ENCODE measurements around the gene CACNA1D. TPM values are rescaled to one million over a fixed set of nuclear protein-coding genes. Genes with fewer than 3 reads are reported as not detected.
A peak's percentile ranks its signal among the peaks of the same experiment; 100 is the strongest.
"Not testable (repeated sequence)": the region's sequence is repeated elsewhere in the genome, so short reads cannot be mapped to it uniquely, and the experiment has no call there.

Gene CACNA1D
- total RNA-seq, result 1.9 and 2.0 TPM in 2 replicates

DNA sequence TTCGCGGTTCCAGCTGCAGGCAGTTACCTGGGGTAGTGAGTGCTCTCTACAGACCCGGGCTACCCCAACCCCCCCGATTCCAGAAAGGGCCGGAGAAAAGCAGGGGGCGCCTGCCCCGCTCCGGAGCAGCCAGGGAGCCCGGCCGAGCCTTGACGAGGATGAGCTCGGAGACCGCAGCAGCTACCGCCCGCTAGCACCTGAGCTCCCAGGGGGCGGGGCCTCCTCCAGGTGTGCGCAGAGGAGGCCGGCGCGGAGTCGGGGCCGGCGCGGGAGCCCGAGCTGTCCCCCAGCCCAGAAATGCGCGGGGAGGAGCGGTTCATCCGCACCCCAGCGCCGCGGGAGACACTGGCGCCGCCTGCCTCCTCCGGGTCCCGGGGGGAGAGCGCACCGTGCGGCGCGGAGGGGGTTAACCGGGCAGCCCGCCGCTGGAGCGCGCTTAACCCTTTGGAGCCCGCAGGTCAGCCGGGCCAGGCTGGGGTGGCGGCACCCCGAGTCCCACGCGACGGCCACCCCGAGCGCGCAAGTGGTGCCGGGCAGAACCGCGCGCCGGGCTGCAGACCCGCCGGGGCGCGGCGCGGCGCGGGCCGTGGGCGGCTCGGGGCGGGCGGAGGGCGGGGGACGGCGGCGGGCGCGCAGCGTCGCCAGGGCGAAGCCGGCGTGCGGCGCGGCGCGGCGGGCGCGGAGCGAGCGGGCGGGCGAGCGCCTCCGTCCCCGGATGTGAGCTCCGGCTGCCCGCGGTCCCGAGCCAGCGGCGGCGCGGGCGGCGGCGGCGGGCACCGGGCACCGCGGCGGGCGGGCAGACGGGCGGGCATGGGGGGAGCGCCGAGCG is at the start of gene CACNA1D:
Gene CACNA1D, plus strand, starts transcription at position 649 of the 829 bp plus-strand sequence. CDS start 556 bp downstream, outside the sequence.
- POLR2A ChIA-PET, result interaction anchor here (0.7 to 1.5 kb wide), 2 partner anchors 9 to 68 kb away, joined by 3 to 5 read pairs; no protein-coding TSS in a partner anchor
- ATAC-seq (ENCODE audit: low read depth), result peak; percentile 65

GRCh38 chr3:53457068-53457467 is 37.3 kb upstream of the CACNA1D start:
- peaks cover 13% of the 10 kb centered on the region for H3K27me3 Mint-ChIP-seq
- POLR2A ChIA-PET, result no interaction called here
- no peaks in the 10 kb centered on the region for H3K4me1 Mint-ChIP-seq
- CTCF ChIA-PET, result no interaction called here
- intact Hi-C loops (cut with micrococcal nuclease), result no loop called here
- no peaks in the 10 kb centered on the region for H3K9me3 Mint-ChIP-seq
- no peak for TF ChIP-seq CTCF (IDR thresholded peaks at IDR 0.05)
- H3K27ac Mint-ChIP-seq, result no peak overlapping the region
- no peak overlapping the region for H3K4me3 Mint-ChIP-seq
- DNase-seq (no peak), ATAC-seq (ENCODE audit: low read depth) (no peak)
- no peaks in the 10 kb centered on the region for H3K36me3 Mint-ChIP-seq (ENCODE audit: low read depth)

More for the DNA sequence above, at the start of gene CACNA1D:
- TF ChIP-seq CTCF (IDR thresholded peaks at IDR 0.05), result no peak
- H3K9me3 Mint-ChIP-seq, result no peaks in the 10 kb centered on the region
- H3K36me3 Mint-ChIP-seq (ENCODE audit: low read depth), result no peaks in the 10 kb centered on the region
- intact Hi-C loops (cut with micrococcal nuclease), result no loop called here
- DNase-seq, result no peak
- H3K27ac Mint-ChIP-seq, result no peak within 1 kb of the TSS
- H3K27me3 Mint-ChIP-seq, result peaks cover 54% of the 10 kb centered on the region
- CTCF ChIA-PET, result no interaction called here
- peaks cover 19% of the 10 kb centered on the region for H3K4me1 Mint-ChIP-seq
- H3K4me3 Mint-ChIP-seq, result peak within 1 kb of the TSS; percentile 56

GRCh38 chr3:53460326-53460725 is 34.1 kb upstream of the CACNA1D start:
- Mint-ChIP-seq H3K27me3 (peaks cover 15% of the 10 kb centered on the region), H3K4me1 (no peaks in the 10 kb centered on the region), H3K4me3 (no peak overlapping the region), H3K36me3 (ENCODE audit: low read depth) (no peaks in the 10 kb centered on the region), H3K9me3 (peaks cover 9% of the 10 kb centered on the region), H3K27ac (no peak overlapping the region)
- POLR2A ChIA-PET, result no interaction called here
- no peak for TF ChIP-seq CTCF (IDR thresholded peaks at IDR 0.05)
- DNase-seq (no peak), ATAC-seq (ENCODE audit: low read depth) (no peak)
- CTCF ChIA-PET, result no interaction called here
- intact Hi-C loops (cut with micrococcal nuclease), result no loop called here

DNA sequence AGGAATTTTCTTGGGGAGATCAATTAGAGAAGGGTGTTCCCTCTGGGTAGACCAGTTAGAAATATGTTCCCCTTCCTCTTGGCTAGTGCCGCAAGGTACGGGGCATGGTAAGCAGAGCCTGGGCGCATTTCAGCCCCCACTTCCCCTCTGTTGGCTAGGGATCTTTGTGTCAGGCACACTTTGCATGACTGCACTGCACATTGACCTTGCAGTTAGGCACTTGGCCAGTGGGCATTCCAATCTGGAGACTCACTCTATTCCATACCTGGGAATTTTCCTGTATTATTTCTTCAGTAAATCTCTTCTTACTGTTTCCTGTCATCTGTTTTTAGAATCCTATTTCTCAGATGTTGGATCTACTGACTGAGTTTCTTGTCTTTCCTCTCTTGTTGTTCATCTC is 30.0 kb upstream of the CACNA1D start:
- H3K27me3 Mint-ChIP-seq, result peaks cover 18% of the 10 kb centered on the region
- H3K27ac Mint-ChIP-seq, result no peak overlapping the region
- H3K4me1 Mint-ChIP-seq, result peaks cover under 1% of the 10 kb centered on the region
- H3K4me3 Mint-ChIP-seq, result no peak overlapping the region
- H3K9me3 Mint-ChIP-seq, result peaks cover 12% of the 10 kb centered on the region
- ATAC-seq (ENCODE audit: low read depth) (no peak), DNase-seq (no peak)
- intact Hi-C loops (cut with micrococcal nuclease), result no loop called here
- CTCF ChIA-PET, result interaction anchor here (0.6 kb wide), 1 partner anchor 24 kb away, joined by 3 read pairs; no protein-coding TSS in a partner anchor
- H3K36me3 Mint-ChIP-seq (ENCODE audit: low read depth), result no peaks in the 10 kb centered on the region
- no peak for TF ChIP-seq CTCF (IDR thresholded peaks at IDR 0.05)
- POLR2A ChIA-PET, result no interaction called here

DNA sequence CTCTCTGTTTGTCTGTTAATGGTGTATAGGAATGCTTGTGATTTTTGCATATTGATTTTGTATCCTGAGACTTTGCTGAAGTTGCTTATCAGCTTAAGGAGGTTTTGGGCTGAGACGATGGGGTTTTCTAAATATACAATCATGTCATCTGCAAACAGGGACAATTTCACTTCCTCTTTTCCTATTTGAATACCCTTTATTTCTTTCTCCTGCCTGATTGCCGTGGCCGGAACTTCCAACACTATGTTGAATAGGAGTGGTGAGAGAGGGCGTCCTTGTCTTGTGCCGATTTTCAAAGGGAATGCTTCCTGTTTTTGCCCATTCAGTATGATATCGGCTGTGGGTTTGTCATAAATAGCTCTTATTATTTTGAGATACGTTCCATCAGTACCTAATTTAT is 24.7 kb upstream of the CACNA1D start:
- intact Hi-C loops (cut with micrococcal nuclease); H3K4me3 Mint-ChIP-seq; POLR2A ChIA-PET; H3K9me3 Mint-ChIP-seq; H3K27ac Mint-ChIP-seq; ATAC-seq (ENCODE audit: low read depth); DNase-seq; CTCF ChIA-PET; H3K36me3 Mint-ChIP-seq (ENCODE audit: low read depth): not testable (repeated sequence)
- peaks cover 19% of the 10 kb centered on the region for H3K27me3 Mint-ChIP-seq
- H3K4me1 Mint-ChIP-seq, result peaks cover 10% of the 10 kb centered on the region

Data from activated B cell treated with CpG ODN at 0.5 μM for 24 hours (primary cell).